ENCODE data around the gene IL10.

GRCh38 chr1:206793620-206794019, 21.3 kb upstream of the IL10 start:
- no peak for TF ChIP-seq EZH2 (IDR thresholded peaks at IDR 0.05)
- TF ChIP-seq POLR2AphosphoS5 (IDR thresholded peaks at IDR 0.05; ENCODE audit: borderline replicate concordance, low read depth, low read length) = no peak
- no peak for TF ChIP-seq FOXP2 (optimal IDR thresholded peaks at IDR 0.05; ENCODE audit: control extremely low read depth, extremely low read length, insufficient read depth)
